Measurements from ENCODE around the gene MTM1. TPM values are rescaled to one million over a fixed set of nuclear protein-coding genes. Genes with fewer than 3 reads are reported as not detected.

Gene MTM1
- total RNA-seq, 4 donors from 2014 or later = 13.5 to 27.2 (median 17.8) TPM

DNA sequence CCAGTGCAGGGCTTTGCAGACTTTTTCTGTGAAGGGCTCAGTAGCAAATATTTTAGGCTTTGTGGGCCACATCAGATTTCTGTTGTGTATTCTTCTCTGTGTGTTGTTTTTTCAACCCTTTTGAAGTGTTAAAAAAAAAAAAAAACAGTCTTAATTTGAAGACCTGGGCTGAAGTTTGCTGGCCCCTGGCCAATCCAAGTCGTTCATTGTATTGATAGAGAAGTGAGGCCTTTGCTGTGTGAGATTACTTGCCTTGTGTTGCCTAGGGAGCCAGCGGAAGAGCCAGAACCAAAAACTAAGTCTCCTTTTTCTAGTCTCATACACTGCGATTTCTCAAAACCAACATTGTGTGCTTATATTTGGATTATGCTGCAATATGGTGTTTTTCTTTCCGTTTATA lies 46.9 kb downstream of the MTM1 start:
- 74 to 90% methylated on average over 4 of the region's 4 CpGs for WGBS, 2 donors
- no peak for DNase-seq (ENCODE audit: low spot score in 2 of 2)
- Histone ChIP-seq H3K4me3 (no peak overlapping the region), H3K36me3 (peaks cover 0 to 11% (median 0%) of the 10 kb centered on the region in 3 donors), H3K9me3 (no peaks in the 10 kb centered on the region), H3K4me1 (no peaks in the 10 kb centered on the region), H3K27me3 (no peaks in the 10 kb centered on the region), H3K27ac (no peak overlapping the region)
- no peak for TF ChIP-seq EP300 (IDR thresholded peaks at IDR 0.05)
- no peak for TF ChIP-seq POLR2A (IDR thresholded peaks at IDR 0.05)
- TF ChIP-seq, protein P1, sequence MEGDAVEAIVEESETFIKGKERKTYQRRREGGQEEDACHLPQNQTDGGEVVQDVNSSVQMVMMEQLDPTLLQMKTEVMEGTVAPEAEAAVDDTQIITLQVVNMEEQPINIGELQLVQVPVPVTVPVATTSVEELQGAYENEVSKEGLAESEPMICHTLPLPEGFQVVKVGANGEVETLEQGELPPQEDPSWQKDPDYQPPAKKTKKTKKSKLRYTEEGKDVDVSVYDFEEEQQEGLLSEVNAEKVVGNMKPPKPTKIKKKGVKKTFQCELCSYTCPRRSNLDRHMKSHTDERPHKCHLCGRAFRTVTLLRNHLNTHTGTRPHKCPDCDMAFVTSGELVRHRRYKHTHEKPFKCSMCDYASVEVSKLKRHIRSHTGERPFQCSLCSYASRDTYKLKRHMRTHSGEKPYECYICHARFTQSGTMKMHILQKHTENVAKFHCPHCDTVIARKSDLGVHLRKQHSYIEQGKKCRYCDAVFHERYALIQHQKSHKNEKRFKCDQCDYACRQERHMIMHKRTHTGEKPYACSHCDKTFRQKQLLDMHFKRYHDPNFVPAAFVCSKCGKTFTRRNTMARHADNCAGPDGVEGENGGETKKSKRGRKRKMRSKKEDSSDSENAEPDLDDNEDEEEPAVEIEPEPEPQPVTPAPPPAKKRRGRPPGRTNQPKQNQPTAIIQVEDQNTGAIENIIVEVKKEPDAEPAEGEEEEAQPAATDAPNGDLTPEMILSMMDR (IDR thresholded peaks at IDR 0.05) = no peak

DNA sequence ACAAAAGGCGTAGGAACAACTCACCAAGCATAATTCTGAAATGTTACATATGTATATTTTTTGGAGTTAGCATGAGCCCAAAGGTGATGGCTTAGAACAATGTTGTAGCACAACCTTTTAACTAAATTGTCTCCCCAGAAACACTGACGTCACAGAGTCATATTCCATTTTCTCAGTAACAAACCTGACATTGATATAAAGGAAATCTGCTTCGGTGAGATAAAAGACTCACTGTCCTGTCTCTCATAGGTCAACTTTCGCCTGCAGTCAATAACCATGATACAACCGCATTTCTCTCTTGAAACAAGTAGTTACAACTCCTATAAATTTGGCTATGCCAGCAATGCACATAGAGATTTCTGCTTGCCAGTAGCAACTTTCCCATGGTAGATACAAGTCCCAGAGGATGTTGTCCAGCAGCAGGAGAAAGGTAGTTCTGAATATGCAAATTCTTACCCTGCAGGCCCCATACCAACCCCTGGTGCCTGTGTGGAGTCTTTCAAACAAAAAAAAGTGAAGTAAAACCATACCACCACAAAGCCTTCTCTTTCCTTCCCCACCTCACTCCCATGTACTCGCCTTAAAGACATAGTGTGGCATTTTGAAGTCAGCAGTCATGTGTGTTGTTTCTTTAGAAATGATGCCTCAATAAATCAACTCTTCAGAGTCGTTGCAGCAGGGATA lies 47.9 kb downstream of the MTM1 start:
- Histone ChIP-seq H3K27me3 (no peaks in the 10 kb centered on the region), H3K36me3 (peaks cover 0 to 11% (median 0%) of the 10 kb centered on the region in 3 donors), H3K27ac (no peak overlapping the region), H3K4me1 (no peaks in the 10 kb centered on the region), H3K4me3 (no peak overlapping the region), H3K9me3 (no peaks in the 10 kb centered on the region)
- TF ChIP-seq, protein P1 (IDR thresholded peaks at IDR 0.05) = no peak
- 70 to 78% methylated on average over 7 of the region's 7 CpGs for WGBS, 2 donors
- DNase-seq (ENCODE audit: low spot score in 2 of 2) = no peak

DNA sequence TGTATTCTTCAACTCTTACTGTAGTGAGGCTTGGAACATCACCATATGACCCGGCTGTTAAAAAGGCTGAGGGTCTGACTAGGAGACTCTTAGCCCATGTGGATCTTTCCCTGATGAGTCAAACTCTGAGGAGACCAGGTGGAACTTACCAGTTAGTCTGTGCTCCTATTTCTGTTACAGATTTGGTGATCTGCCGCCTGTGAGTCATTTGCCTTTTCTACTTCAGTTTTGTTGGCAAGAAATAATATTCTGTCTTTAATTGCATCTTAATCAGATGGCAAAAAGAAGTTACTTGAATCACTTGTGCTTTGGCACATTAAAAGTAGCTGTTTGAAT lies 48.4 kb downstream of the MTM1 start:
- Histone ChIP-seq H3K4me1 (no peaks in the 10 kb centered on the region), H3K27ac (no peak overlapping the region), H3K9me3 (no peaks in the 10 kb centered on the region), H3K4me3 (no peak overlapping the region), H3K27me3 (no peaks in the 10 kb centered on the region), H3K36me3 (peaks cover 0 to 14% (median 0%) of the 10 kb centered on the region in 3 donors)
- TF ChIP-seq, protein P1 (IDR thresholded peaks at IDR 0.05) = no peak
- TF ChIP-seq EP300 (IDR thresholded peaks at IDR 0.05) = no peak
- no peak for TF ChIP-seq POLR2A (IDR thresholded peaks at IDR 0.05)
- WGBS, 2 donors = 72 to 91% methylated on average over 2 of the region's 2 CpGs
- no peak for DNase-seq (ENCODE audit: low spot score in 2 of 2)

DNA sequence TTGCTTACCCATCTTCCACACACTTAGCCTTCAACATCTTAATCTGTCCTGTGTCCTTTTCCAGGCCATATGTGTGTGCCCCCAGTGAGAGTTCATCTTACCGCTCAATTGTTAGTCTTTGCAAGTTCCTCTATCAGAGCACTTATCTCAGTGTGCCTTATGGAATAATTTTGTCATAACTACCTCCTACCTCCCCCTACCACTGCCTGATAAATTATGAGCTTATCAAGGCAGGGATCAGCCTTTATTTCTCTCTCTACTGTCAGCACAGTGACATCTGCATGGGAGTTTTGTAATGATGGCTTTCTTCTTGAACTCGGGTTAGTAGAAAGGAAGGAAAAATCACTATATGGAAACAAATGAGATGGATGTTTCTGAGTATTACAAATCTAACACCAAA lies 53.2 kb downstream of the MTM1 start:
- no peak for TF ChIP-seq POLR2A (IDR thresholded peaks at IDR 0.05)
- TF ChIP-seq, protein P1 (IDR thresholded peaks at IDR 0.05) = no peak
- no peak for TF ChIP-seq EP300 (IDR thresholded peaks at IDR 0.05)
- WGBS, 2 donors = 80 to 97% methylated on average over 2 of the region's 2 CpGs
- DNase-seq (ENCODE audit: low spot score in 2 of 2) = no peak
- Histone ChIP-seq H3K27me3 (no peaks in the 10 kb centered on the region), H3K4me1 (no peaks in the 10 kb centered on the region), H3K27ac (no peak overlapping the region), H3K36me3 (peaks cover 0 to 3% (median 0%) of the 10 kb centered on the region in 3 donors), H3K4me3 (no peak overlapping the region), H3K9me3 (no peaks in the 10 kb centered on the region)

DNA sequence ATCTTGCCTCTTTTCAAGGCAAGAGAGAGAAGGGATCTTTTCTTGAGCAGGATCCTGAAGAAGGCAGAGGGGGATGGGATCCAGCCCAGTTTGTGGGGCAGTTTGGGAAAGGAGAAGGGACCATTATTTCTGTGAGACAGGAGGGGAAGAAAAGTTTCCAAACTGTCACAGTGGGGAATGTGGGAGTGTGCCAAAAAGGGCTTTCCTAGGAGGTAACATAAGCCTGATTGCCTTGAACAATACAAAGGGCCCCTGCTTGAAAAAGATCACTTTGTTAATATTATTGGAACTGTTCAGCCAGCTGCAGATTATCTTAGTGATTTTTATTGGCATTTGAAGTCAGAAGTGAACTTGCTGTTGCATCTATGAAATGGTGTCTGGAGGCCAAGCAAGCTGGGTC lies 55.2 kb downstream of the MTM1 start:
- no peaks in the 10 kb centered on the region for H3K27me3 ChIP-seq
- no peak for DNase-seq (ENCODE audit: low spot score in 2 of 2)
- no peaks in the 10 kb centered on the region for H3K9me3 ChIP-seq
- H3K4me1 ChIP-seq = no peaks in the 10 kb centered on the region
- H3K4me3 ChIP-seq = no peak overlapping the region
- H3K27ac ChIP-seq = no peak overlapping the region
- TF ChIP-seq EP300 (IDR thresholded peaks at IDR 0.05) (no peak), POLR2A (IDR thresholded peaks at IDR 0.05) (no peak)
- TF ChIP-seq, protein P1 (IDR thresholded peaks at IDR 0.05) = no peak
- peaks cover 0 to 3% (median 0%) of the 10 kb centered on the region in 3 donors for H3K36me3 ChIP-seq
